ENCODE data around the gene EEPD1. TPM values are rescaled to one million over a fixed set of nuclear protein-coding genes. Genes with fewer than 3 reads are reported as not detected.
"Not testable (repeated sequence)": the region's sequence is repeated elsewhere in the genome, so short reads cannot be mapped to it uniquely, and the experiment has no call there.

EEPD1 gene
- total RNA-seq, 1 donor from 2014 or later = 9.9 TPM

DNA sequence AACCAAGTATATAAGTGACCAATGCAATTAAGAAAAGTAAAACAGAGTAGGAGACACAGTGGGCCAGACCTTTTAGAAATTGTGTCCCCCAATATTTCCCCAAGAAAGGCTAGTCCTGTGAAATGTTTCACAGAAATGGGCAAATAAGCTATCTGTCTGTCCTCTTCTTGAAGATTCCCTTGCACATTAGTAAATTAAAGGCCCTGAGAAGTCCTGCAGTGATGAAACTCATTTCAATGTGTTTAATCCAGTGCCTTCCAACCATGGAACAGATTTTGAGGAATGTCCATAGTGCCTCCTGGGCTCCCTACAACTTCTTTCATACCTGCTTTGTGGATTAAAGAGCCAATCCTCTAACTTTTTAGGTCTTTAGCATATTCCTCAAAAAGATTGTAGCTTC, 11.2 kb upstream of the EEPD1 start:
- H3K36me3 ChIP-seq = no peaks in the 10 kb centered on the region
- H3K4me3 ChIP-seq = no peak overlapping the region
- H3K4me1 ChIP-seq = no peaks in the 10 kb centered on the region
- intact Hi-C loops (cut with DNase I) = no loop called here
- H3K27ac ChIP-seq = no peak overlapping the region
- TF ChIP-seq CTCF (IDR thresholded peaks at IDR 0.05) = no peak
- H3K27me3 ChIP-seq = no peaks in the 10 kb centered on the region
- ATAC-seq (no peak), DNase-seq (no peak)
- H3K9me3 ChIP-seq = no peaks in the 10 kb centered on the region

GRCh38 chr7:36144189-36144588, 8.9 kb upstream of the EEPD1 start:
- no peak for TF ChIP-seq CTCF (IDR thresholded peaks at IDR 0.05)
- intact Hi-C loops (cut with DNase I) = no loop called here
- Histone ChIP-seq H3K9me3 (no peaks in the 10 kb centered on the region), H3K27me3 (no peaks in the 10 kb centered on the region), H3K4me1 (no peaks in the 10 kb centered on the region), H3K36me3 (no peaks in the 10 kb centered on the region), H3K4me3 (no peak overlapping the region), H3K27ac (no peak overlapping the region)
- ATAC-seq (no peak), DNase-seq (no peak)

GRCh38 chr7:36145686-36146085, 7.4 kb upstream of the EEPD1 start:
- Histone ChIP-seq H3K27me3 (no peaks in the 10 kb centered on the region), H3K27ac (no peak overlapping the region), H3K36me3 (no peaks in the 10 kb centered on the region), H3K4me1 (no peaks in the 10 kb centered on the region), H3K4me3 (no peak overlapping the region), H3K9me3 (no peaks in the 10 kb centered on the region)
- DNase-seq = no peak
- TF ChIP-seq CTCF (IDR thresholded peaks at IDR 0.05) = no peak
- no peak for ATAC-seq
- intact Hi-C loops (cut with DNase I) = no loop called here

- intact Hi-C loops (cut with DNase I) = no loop called here
- TF ChIP-seq CTCF (IDR thresholded peaks at IDR 0.05) = no peak
- ATAC-seq = no peak
These were observed 5.7 kb upstream of the EEPD1 start for GRCh38 chr7:36147361-36147760.

DNA sequence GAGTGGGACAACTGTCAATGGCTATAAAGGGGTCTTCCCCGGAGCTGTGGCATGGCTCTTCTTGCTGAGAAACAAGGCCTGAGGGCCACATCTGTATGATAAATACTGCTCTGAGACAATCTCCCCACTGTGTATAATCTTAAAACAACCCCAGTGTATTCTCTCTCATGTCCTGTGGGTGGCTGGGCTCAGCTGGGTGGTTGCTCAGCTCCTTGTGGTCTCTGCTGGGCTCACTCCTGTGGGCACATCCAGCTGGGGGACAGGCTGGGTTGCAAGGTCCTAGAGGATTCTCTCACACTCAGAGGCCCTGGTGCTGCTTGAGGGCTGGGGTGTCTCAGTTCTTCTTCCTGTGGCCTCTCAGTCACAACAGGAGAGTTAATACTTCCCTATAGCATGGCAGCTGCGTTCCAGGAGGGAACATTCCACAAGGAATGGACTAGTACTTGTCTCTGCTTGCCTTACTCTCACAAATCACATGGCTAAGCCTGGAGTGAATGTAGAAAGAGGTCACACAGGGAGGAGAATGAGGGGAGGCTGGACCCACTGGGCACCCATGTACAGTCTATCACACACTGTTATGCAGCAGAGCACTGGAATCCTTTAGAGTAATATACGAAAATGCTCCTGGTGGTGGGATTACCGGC, 4.5 kb upstream of the EEPD1 start:
- ATAC-seq (no peak), DNase-seq (no peak)
- Histone ChIP-seq H3K4me1 (no peaks in the 10 kb centered on the region), H3K4me3 (no peak overlapping the region), H3K36me3 (no peaks in the 10 kb centered on the region), H3K27me3 (no peaks in the 10 kb centered on the region), H3K27ac (no peak overlapping the region), H3K9me3 (no peaks in the 10 kb centered on the region)
- intact Hi-C loops (cut with DNase I) = no loop called here
- no peak for TF ChIP-seq CTCF (IDR thresholded peaks at IDR 0.05)

More at GRCh38 chr7:36147361-36147760, 5.7 kb upstream of the EEPD1 start:
- H3K4me1 ChIP-seq = no peaks in the 10 kb centered on the region
- no peak for DNase-seq
- H3K9me3 ChIP-seq = no peaks in the 10 kb centered on the region
- H3K36me3 ChIP-seq = no peaks in the 10 kb centered on the region
- no peak overlapping the region for H3K4me3 ChIP-seq
- no peak overlapping the region for H3K27ac ChIP-seq
- H3K27me3 ChIP-seq = no peaks in the 10 kb centered on the region

DNA sequence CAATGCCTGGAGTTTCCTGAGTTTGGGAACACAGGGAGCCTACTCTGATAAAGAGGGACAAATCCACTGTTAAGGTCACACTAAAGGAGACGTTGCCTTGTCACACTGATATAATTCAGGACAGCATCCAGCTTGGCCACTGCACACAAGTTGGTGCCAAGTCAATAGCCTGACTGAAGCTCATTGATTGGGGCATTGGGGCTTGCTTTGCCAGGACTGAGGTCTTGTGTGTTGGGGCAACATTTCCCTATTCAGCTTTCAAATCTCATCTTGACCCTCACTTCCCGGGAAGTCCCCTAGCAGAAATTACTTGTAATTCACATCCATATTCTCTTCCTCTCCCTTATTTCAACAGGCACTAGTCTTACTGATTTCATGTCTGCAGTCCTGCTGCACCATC, 3.8 kb upstream of the EEPD1 start:
- DNase-seq; H3K4me1 ChIP-seq; H3K9me3 ChIP-seq; H3K4me3 ChIP-seq; intact Hi-C loops (cut with DNase I); H3K36me3 ChIP-seq; ATAC-seq; H3K27me3 ChIP-seq; H3K27ac ChIP-seq: not testable (repeated sequence)

Data from upper lobe of right lung (tissue), 1 donor.